HG02623 (cell line): ENCODE results near the gene ARL17A.
"Not testable (repeated sequence)": the region's sequence is repeated elsewhere in the genome, so short reads cannot be mapped to it uniquely, and the experiment has no call there.

Experiments
- ATAC-seq: cut with Tn5 transposase; IDR thresholded peaks from one replicate; pipeline ENCODE4 v1.9.1; 2021; ENCODE audit warnings: moderate library complexity; ENCODE audit not compliant: unreplicated experiment

ARL17A gene

DNA sequence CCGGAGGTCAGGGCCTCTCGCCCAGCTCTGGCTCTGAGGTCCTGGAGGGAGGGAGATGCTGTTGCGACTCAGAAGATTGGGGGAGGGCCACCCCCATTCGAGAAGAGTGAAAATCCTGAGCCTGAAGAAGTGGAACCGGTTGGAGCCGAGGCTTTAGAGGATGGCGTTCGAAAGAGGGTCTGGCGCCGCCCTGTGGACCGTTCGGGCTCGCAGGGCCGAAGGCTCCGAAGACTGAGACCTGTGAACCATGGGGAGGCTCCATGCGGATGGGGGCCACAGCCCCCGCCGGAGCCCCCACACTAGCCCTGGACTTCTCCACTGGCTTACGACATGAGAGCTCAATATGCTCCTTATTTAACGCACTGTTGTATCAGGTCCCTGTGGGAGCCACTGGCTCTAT is 20.3 kb downstream of the ARL17A start:
- ATAC-seq, result not testable (repeated sequence)

GRCh38 chr17:46548607-46549006 is 30.9 kb downstream of the ARL17A start:
- not testable (repeated sequence) for ATAC-seq

DNA sequence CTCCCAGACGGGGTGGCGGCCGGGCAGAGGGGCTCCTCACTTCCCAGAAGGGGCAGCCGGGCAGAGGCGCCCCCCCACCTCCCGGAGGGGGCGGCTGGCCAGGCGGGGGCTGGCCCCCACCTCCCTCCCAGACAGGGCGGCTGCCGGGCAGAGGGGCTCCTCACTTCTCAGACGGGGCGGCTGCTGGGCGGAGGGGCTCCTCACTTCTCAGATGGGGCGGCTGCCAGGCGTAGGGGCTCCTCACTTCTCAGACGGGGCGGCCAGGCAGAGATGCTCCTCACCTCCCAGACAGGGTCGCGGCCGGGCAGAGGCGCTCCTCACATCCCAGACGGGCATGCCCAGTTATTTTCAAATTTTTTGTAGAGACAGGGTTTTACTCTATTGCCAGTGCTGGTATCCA is 44.8 kb downstream of the ARL17A start:
- not testable (repeated sequence) for ATAC-seq

DNA sequence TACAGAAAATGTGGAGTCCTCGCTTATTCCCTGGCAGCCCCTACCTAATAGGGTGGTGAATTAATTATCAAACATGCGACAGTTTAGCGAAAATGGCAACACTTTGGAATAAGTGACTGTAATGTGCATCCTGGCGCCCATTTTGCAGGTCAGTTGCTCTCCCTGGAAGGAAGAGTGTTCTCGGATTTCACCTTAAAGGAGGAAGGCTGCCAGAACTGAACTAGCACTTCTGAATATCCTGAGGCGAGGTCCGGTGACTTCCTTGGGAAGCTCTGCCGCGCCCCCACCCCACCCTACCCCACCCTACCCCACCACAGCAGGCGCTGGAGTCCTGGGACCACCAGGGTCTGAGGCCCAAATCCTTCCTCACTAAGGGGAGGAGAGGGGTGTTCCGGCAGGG is 67.3 kb downstream of the ARL17A start, which contains the start of gene LRRC37A2:
Gene LRRC37A2, plus strand, starts transcription at position 301 of the 400 bp plus-strand sequence. CDS start 245 bp downstream, outside the sequence.
- ATAC-seq, result not testable (repeated sequence)

DNA sequence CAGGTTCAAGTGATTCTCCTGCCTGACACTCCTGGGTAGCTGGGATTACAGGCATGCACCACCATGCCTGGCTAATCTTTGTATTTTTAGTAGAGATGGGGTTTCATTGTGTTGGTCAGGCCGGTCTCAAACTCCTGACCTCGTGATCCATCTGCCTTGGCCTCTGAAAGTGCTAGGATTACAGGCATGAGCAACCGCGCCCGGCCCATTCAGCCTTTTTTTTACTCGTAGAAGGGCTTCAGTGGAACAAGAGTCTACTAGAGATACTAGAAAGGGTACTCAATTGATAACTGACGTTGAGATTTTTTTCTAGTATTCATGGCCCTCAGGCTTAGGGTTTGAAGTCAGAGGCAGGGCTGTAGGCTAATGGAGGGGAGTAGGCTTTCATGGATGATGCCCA is 73.6 kb downstream of the ARL17A start:
- not testable (repeated sequence) for ATAC-seq

DNA sequence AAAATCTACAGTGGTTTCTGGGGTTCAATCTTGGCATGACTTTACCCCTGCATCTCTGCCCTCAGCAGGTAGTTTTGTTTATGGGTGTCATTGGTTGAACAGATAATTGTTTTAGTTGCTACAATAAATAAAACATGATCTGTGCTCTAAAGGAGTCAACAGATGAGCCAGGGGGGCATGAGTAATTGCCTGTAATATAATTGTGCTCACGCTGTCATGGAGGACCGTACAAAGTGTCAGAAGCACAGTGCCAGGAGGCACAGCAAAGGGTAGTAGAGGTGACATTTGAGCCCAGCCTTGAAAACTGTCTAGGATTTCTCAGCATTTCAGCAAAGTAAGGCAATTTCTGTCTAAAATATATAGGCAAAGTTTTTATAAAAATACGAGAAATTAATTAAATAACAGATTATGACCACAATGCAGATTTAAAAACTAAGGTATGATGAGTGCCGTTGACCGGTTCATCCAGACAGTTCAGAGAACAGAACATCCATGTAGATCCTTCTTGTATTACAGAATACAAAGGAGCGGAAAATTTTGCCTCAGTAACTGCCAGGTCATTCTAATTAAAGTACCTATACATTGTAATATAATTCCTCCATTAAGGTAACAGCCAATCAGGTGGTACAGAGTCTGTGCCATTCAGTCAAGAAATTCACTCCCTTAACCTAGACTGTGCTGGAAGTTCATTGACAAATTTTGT is 79.9 kb downstream of the ARL17A start:
- ATAC-seq, result not testable (repeated sequence)

DNA sequence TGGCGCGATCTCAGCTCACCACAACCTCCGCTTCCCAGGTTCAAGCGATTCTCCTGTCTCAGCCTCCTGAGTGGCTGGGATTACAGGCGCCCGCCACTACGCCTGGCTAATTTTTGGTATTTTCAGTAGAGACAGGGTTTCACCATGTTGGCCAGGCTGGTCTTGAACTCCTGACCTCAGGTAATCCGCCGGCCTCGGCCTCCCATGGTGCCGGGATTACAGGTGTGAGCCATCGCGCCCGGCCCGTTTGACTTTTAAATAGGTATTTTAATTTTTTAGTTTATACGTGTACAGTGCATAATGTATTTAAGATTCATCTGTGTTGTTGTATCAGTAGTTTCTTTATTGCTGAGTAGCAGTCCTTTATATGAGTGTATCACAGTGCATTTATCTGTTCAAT is 87.5 kb downstream of the ARL17A start:
- not testable (repeated sequence) for ATAC-seq

DNA sequence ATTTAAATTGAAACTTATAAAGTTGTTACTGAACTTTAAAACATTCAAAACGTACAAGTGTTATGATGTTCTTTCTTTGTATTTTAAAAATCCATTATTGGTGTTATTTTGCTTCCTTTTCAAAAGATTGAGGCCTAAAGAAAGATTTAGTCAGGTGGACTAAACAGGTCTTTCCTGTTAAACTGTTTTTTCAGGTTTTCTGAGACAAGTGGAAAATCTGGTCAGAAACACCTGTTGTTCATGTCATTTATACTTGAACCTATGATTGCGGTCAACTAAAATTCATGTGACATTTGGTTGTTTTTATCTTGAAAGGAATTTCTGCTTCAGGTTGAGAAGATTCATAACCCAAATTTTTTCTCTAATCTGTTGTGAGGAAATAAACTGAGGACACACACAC is 98.2 kb downstream of the ARL17A start:
- not testable (repeated sequence) for ATAC-seq

DNA sequence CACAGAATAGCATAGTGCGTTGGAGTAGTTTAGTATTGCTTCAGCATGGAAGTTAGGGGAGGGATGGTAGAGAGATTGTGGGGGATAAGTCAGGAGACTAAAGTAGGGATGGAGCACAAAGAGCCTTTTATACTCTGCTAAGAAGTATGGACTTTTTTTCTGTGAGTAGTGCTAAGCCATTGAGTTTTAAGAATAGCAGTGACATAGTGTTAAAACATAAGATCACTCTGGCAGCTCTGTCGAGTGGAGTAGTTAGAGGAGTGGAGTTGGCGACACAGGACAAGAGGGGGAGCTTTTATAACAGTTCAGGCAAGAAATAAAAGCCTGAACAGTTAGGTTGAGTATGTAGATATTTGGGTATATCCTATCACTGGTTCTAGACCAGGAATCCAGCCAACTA is 100.7 kb downstream of the ARL17A start:
- not testable (repeated sequence) for ATAC-seq

DNA sequence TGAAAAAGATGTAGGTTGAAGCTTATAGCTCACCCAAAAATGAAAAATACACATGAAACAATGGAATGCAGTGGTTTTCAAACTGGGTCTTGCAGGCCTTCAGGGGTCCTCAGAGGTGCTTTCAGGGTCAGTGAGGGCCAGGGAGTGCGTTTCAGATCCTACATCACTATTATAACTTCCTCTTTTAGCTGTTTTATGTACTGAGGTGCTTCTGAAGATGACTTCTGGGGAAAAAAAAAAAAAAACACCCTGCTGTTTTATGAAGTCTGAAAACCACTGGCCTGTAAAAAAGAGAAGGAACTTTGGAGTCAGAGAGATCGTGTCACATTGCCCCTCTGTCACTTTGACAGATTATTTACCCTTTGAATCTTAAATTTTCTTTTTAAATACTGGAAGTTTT is 103.9 kb downstream of the ARL17A start:
- not testable (repeated sequence) for ATAC-seq

DNA sequence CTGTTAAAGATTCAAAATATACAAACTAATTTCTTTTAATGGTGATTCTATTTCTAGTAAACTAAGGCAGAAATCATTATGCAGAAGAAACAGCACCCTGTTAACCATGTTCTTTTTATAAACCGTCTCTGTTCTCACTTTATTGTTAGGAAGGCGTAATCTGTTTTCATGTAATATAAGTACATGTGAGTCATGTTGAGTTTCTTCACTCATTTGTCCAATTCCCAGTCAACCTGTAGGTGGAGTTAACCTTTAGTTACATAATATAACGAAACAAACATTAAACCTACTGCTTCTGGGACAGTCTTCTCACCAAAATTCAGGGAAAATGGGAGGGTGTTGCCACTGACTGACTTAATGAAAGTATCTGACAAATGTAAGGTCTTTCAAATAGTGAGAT is 105.0 kb downstream of the ARL17A start:
- not testable (repeated sequence) for ATAC-seq

- ATAC-seq, result not testable (repeated sequence)
Observed at GRCh38 chr17:46467618-46468017, 111.9 kb downstream of the ARL17A start.
